Upper lobe of left lung (tissue), 4 donors: ENCODE measurements around the gene ZNF688.

Source experiments
- POLR2A ChIP-seq, 4 donors: fragments of 450-650 bp; IDR thresholded peaks; one replicate each; pipeline ENCODE4 v1.5.1; 2016 to 2017; ENCODE audit warnings: antibody characterized with exemption in 4 of 4, mild to moderate bottlenecking in 2 of 4
- TF ChIP-seq, protein P1 (sequence below), 6 experiments: fragments of 450-650 bp in 4 of 6; fragments of 200-600 bp in 2 of 6; sonication (generic) in 2 of 6; IDR thresholded peaks; one replicate each; pipeline ENCODE4 v1.5.1; 2016 to 2019; ENCODE audit warnings: antibody characterized with exemption in 6 of 6

DNA sequence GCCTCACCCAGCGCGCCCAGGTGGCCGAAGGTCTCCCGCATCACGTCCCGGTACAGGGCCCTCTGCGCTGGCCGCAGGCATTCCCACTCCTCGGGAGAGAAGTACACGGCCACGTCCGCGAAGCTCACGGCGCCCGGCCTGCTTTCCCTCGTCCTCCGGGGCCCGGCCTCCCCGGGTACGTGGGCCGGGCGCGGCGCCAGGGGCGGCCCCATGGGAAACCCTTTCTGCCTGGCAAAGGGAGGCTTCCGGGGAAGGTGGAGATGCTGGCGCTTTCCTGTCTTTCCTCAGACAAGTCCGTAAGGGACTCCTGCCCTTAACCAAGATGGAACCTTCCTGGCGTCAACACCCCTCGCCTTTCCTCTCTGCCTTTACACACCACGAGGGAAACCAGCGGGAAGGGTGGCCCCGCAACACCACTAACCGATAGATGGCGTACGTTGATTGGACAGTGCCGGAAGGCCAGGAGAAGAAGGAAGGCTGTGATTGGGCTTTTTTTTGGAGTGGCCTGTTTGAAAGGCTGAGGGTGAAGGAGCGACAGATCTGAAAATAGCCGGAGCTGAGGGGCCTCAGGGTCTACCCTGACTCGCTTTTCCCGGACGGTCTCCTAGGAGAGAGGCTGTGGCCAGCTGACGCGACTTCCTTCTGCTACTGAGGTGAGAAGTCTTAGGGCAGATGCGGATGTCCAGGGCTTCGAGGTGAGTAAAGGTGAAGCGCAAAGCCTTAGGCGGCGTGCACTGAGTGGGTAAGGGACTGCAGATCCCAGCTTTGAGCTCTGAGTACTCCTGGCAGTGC lies 14.1 kb upstream of the ZNF688 start, which contains the start of gene ZNF785:
- TF ChIP-seq POLR2A (IDR thresholded peaks at IDR 0.05) = peak in 2 of 4 donors; percentile 38 to 58
- TF ChIP-seq, protein P1, sequence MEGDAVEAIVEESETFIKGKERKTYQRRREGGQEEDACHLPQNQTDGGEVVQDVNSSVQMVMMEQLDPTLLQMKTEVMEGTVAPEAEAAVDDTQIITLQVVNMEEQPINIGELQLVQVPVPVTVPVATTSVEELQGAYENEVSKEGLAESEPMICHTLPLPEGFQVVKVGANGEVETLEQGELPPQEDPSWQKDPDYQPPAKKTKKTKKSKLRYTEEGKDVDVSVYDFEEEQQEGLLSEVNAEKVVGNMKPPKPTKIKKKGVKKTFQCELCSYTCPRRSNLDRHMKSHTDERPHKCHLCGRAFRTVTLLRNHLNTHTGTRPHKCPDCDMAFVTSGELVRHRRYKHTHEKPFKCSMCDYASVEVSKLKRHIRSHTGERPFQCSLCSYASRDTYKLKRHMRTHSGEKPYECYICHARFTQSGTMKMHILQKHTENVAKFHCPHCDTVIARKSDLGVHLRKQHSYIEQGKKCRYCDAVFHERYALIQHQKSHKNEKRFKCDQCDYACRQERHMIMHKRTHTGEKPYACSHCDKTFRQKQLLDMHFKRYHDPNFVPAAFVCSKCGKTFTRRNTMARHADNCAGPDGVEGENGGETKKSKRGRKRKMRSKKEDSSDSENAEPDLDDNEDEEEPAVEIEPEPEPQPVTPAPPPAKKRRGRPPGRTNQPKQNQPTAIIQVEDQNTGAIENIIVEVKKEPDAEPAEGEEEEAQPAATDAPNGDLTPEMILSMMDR (IDR thresholded peaks at IDR 0.05) = peak in 4 of 6 experiments; percentile 14 to 50 (median 42)
